ENCODE measurements around the gene PRKCA.

DNA sequence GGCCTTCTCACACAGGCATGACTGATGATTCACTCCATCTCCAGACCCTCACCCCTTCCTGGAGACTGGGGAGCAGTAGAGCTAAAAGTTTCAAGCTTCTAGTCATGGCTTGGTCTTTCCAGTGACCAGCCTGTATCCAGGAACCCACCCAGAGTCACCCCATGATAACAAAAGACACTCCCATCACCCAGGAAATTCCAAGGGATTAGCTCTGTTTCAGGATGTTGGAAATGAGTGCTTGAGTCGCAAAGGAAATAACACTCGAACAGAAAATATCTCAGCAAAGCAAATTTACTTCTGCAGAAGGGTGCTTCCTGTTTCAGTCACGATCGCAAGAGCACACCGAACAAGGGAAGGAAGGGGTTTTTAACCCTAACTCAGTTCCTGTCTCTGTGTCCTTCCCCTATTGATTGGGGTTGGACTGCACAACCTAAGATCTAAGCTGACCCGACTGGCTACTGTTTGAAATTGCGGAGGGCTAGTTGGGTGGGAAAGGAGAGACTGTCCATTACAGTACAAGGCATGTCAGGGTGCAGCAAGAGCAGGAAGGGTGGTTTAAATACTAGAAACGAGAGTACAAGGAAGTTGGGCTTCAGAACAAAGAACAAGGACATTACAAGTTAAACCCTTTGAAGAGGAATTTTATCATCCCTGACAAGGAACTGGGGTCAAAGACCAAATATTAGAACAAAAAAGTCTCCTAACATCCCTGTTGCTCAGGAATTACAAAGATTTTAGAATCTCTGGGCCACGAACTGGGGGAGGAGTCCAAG, 308.1 kb downstream of the PRKCA start:
- TF ChIP-seq CTCF (IDR thresholded peaks at IDR 0.05; ENCODE audit: insufficient read depth, low read length) (no peak), POLR2AphosphoS5 (IDR thresholded peaks at IDR 0.05; ENCODE audit: low read depth) (no peak)

All from HL-60 (cell line).